Cerebellar nuclear complex (tissue), 1 donor: Measurements from ENCODE around the gene ABHD1.
A peak's percentile ranks its signal among the peaks of the same experiment; 100 is the strongest.
"Not testable (repeated sequence)": the region's sequence is repeated elsewhere in the genome, so short reads cannot be mapped to it uniquely, and the experiment has no call there.

ENCODE experiments used
- DNase-seq, 2 experiments: peaks; one replicate each; lab custom pipeline; 2025; lab: John Stamatoyannopoulos, UW

ABHD1 gene

DNA sequence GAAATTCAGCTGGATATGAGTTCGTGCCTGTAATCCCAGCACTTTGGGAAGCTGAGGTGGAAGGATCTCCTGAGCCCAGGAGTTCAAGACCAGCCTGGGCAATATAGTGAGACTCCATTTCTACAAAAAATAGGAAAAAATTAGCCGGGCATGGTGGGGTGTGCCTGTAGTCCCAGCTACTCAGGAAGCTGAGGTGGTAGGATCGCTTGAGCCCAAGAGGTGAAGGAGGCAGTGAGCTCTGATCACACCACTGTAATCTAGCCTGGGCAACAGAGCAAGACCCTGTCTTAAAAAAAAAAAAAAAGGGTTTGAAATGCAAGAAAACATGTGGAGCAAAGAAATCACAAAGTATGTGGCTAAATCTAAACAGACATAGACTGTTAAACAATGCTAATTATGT is 14.5 kb upstream of the ABHD1 start:
- DNase-seq = no peak

DNA sequence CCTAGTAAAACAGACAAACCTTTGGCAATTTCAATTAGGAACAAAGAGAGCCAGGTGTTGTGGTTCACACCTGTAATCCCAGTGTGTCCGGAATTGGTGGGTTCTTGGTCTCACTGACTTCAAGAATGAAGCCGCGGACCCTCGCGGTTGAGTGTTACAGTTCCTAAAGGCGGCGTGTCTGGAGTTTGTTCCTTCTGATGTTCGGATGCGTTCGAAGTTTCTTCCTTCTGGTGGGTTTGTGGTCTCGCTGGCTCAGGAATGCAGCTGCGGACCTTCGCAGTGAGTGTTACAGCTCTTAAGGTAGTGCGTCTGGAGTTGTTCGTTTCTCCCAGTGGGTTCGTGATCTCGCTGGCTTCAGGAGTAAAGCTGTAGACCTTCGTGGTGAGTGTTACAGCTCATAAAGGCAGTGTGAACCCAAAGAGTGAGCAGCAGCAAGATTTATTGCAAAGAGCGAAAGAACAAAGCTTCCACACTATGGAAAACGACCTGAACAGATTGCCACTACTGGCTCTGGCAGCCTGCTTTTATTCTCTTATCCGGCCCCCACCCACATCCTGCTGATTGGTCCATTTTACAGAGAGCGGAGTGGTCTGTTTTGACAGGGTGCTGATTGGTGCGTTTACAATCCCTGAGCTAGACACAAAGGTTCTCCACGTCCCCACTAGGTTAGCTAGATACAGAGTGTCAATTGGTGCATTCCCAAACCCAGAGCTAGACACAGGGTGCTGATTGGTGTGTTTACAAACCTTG is 12.8 kb upstream of the ABHD1 start:
- not testable (repeated sequence) for DNase-seq

DNA sequence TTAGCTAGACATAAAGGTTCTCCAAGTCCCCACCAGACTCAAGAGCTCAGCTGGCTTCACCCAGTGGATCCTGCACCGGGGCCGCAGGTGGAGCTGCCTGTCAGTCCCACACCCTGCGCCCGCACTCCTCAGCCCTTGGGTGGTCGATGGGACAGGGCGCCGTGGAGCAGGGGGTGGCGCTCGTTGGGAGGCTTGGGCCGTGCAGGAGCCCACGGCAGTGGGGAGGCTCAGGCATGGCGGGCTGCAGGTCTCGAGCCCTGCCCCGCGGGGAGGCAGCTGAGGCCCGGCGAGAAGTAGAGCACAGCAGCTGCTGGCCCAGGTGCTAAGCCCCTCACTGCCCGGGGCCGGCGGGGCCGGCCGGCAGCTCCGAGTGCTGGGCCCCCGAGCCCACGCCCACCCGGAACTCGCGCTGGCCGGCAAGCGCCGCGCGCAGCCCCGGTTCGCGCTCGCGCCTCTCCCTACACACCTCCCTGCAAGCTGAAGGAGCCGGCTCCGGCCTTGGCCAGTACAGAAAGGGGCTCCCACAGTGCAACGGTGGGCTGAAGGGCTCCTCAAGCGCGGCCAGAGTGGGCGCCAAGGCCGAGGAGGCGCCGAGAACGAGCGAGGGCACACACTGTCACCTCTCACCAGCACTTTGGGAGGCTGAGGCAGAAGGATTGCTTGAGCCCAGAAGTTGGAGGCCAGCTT is 12.1 kb upstream of the ABHD1 start:
- DNase-seq = not testable (repeated sequence)

DNA sequence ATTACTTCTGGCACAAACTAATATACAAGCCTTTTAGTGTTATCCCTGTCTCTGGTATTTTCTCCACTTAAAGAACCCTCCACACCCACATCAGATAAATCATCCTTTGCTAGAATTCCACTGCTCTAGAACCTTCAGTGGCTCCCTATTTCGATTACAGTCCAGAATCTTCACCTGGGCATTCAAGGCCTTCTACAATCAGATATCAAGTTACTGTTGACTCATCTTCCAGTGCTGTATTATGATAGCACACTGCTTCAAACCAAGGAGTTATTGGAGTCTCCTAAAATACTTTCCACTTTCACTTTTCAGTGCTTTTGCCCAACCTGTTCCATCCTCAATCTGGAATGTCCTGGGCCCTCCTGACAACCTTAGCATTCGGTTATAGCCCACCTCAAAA is 8.1 kb upstream of the ABHD1 start:
- no peak for DNase-seq

DNA sequence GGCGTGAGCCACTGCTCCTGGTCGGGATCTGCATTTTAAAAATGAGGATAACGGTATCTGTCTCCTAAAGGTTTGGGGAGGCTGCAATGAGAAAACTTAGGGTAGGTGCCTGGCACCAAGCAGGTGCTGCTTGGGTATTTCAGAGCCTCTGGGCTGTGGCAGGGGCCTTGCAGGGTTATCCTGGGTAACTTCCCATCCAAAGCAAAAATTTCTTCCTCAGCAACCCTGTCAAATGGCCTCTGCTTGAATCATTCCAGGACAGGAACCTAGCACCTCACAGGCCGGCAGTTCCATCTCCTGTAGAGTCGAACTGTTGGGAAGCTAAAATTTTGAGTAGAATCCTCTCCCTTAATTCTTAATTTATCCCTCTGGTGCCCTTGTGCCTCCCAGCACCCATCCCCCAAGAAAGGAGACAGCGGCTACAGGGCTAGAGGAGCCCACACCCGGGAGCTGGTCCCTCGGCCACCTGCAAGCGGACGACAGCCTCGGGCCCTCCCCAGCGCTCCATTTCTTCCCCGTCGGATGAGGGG is 5.6 kb upstream of the ABHD1 start:
- DNase-seq = no peak

DNA sequence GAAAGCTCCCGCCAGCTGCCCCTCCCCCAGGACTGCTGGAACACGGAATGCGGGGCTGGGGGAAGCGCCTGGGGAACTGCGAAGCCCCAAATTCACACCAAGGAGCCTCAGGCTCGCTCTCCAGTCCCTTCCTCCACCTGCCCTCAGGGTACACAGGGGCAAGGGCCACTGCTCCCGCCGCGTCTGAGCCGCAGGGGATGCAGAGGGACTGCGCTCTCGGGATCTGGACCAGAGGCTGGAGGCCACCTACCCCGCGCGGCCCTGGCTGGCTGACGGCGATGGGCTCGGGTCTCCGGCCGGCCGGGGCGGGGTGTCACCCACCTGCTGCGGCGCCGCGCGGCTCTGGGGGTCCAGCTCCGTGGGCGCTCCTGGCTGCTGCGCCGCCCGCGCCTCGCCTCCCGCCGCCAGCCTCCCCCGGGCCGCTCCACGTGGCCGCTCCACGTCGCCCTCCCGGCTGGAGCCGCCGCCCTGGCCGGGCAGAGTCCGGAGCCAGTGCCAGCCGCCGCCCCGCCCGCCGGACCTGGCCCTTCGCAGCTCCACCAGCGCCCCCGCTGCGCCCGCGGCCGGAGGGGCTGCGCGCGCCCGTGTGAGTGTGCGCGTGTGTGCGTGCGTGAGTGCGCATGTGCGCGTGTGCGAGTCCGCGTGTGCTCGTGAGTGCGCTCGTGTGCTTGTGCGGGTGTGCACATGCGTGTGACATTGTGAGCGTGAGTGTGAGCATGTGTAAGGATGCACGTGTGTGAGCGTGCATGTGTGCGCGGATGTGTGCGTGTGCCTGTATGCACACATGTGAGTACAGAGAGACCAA is 4.9 kb upstream of the ABHD1 start, which contains the start of gene CGREF1:
Gene CGREF1, minus strand, starts transcription at position 604 of the 805 bp plus-strand sequence. CDS start 14,762 bp downstream, outside the sequence.
- DNase-seq = no peak

DNA sequence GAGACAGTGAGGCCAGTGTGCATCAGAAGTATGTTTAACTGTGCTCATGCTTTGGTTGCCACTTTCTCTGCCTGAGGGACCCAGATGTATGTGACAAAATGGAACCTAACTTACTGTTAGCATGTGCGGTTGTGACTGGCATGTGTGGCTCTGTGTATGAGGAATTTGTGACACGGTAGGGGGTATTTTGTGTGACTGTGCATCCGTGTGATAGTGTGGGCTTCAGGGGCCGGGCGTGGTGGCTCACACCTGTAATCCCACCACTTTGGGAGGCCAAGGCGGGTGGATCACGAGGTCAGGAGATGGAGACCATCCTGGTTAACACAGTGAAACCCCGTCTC is 4.3 kb upstream of the ABHD1 start:
- DNase-seq = not testable (repeated sequence)

DNA sequence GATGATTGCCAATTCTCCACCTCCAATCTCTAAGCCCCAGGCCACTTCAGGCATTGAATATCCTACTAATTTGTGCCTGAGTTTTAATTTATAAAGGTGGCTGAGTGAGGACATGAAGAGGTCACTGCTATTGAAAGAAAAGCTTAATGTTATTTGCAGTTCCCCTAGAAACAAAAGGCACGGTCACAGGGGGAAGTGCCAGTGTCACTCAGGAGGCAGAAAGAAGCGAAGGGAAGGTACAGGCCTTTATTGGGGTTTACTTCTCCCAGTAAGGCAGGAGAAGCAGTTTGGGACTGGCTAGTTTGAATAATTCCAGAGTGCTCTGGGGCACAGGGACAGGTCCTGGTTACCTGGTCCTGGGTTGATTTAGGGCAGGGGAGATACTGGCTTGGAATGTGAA is 1.7 kb upstream of the ABHD1 start:
- no peak for DNase-seq

DNA sequence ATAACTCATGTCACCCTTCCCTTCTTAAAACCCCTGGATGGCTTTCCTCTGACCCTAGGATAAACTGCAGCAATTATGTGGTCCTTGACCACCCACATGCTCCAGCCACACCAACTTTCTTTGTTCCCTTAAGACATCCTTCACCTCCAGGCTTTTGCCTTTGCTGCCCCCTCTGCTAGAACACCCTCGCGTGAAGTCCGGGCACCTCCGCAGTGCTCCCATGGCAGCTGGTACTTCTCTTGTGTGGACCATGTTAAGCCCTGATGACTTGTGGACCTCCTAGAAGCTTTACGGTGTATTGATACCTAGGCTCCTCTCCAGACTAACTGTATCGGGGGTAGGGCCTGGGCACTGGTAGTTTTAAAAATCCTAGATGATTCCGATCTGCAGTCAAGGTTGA is 824 bp upstream of the ABHD1 start:
- DNase-seq = no peak

DNA sequence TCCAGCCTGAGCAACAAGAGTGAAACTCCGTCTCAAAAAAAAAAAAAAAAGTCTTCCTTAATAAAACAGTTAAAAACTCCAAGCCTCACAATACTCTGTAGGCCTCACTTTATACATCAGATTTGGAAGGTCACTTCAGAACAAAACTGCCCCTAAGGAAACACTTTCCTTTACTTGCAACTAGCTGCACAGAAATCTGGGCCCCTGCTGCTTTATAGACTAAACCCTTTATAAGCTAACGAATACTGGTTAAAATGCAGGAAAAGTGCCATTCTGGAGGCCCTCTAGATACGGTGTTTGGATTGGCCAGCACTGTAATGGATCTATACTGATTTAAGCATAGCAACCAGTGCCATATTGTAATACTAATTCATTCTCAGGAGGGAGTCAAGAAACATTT is 1.5 kb downstream of the ABHD1 start:
- no peak for DNase-seq

DNA sequence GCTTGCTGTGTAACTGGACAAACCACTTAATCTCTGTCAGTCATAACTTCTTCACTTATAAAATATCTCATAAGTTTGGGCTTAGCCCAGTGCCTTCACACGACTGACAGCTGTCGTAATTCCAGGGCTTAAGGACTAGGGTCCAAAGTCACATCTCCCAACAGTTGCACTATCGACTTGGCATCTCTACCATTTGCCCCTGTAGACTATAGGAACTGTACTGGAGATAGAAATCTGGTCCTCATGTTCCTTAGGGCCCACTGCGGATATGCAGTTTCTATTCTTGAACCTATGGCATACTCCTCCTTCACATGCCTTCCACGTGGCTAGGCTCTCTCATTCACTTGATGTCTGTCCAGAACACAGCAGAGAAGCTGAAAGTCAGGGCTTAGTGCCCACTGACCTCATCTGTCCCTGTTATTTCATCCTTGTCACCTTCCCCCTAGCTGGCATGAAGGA is 2.7 kb downstream of the ABHD1 start:
- DNase-seq = no peak

DNA sequence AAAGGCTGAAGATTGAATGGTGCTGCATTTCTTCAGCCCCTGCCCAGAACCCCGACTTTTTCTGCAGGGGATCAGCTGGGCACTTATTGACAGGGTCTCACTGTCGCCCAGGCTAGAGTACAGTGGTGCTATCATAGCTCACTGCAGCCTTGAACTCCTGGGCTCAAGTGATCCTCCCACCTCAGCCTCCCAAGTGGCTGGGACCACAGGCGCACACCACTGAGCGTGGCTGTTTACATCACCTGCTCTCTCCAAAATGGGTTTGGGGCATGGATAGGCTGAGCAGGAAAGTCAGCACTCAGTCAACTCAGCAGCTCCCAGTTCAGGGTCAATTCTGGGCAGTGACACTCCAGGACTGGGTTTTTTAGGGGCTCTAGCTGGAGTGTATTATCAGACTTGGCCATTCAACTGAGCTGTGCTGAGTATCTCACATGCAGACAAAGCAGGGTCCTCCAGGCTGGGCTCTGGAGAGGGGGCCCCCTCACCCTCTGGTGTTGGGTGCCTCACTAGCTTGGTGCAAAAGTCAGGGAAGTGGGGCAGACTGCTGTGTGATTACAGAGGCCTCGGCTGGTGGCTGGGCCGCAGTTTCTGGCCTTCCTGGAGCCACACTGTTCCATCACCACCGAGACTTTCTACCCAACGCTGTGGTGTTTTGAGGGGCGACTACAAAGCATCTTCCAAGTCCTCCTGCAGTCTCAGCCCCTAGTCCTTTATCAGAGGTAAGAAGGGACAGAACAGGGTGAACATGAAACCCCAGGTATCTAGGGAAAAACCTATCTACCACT is 4.5 kb downstream of the ABHD1 start:
- DNase-seq = no peak

DNA sequence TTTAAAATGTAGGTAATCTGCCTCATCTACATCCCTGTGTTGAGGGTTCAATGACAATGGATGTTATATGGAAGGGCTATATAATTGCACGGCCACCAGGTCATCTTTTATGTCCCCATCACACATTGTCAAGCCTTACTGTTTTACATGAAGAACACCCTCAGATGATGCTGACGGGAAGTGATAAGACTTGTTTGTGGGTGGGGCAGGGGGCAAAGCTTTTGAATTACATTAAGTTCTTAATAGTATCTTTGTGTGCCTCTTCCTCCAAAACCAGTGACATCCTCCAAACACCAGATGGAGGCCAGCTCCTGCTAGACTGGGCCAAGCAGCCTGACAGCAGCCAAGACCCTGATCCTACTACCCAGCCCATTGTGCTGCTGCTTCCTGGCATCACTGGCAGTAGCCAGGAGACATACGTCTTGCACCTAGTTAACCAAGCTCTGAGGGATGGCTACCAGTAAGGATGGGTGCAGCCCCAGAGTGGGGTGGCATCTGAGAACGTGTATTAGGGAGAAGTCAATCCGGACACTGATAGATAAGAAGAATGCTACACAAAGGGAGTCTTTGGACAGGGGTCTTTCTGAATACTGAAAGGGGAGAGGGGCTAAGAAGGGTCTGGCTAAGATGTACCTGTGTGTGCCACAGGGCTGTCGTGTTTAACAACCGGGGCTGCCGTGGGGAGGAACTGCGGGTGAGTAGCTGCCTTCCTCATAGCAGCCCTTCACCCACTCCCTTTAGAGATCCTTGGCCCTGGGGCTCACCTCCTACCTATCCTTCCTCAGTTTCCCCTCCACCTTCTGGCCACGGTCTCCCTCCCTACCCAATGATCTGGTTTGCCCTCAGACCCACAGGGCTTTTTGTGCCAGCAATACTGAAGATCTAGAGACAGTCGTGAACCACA is 5.3 kb downstream of the ABHD1 start:
- DNase-seq = no peak

DNA sequence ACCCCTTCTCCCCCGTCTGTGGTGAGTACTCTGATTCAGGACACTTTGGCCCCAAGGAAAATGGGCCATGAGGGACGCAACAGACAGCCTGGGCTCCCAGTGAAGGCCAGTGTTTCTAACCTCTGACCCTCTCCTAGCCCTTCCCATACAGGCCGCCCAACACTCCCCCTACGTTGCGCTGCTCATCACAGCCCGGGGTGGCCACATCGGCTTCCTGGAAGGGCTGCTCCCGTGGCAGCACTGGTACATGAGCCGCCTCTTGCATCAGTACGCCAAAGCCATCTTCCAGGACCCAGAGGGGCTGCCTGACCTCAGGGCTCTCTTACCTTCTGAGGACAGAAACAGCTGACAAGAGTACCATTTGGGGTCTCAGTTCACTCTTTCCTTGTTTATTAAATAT is 6.8 kb downstream of the ABHD1 start:
- no peak for DNase-seq

DNA sequence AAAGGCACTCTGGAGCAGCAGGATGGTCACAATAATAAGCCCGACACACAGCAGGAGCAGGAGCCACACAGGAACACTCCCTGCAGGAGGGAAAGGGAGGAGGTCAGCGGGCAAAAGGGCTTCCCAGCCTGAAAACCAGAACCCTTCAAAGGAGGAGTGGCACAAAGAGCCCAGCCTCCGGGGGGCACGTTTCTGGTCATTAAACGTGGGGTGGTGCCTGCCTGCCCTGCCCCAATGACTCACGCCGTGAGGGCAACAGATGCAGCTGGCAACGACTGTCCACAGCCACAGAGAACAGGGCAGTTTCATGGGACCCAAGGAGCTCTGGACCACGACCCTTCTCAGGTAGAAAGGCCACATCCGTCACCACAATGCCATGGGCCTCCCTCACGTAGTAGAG is 7.8 kb downstream of the ABHD1 start:
- DNase-seq = no peak

DNA sequence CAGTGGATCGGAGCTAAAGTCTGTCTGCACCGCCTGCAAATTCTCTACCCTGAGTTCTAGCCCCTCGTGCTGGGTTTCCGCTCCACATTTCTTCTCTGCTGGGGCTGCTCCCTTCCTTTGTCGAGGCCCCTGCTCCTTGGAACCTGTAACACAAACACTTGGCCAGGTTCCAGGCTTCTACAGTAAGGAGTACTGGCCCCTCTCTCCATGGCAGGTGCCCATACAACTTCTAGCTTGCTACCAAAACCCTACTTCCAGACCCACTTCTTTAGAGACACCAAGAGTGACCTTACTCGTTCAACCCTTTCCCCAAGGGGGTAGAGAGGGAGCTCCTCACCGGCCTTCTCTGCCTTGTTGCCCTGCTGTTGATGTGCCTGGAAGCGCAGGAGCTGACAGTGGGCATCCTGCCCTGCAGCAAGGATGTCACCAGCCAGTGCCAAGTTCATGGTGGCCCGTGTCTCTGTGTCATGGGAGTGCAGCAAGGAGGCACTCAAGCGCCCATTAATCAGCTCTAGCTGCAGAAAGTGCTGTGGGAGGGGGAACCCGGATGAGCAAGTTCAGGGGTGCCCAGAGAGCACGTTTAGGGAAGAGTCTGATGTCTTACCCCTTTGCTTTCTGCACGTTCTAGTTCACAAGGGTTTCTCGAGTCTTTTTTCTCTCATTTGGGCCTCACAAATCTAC is 9.7 kb downstream of the ABHD1 start:
- no peak for DNase-seq

DNA sequence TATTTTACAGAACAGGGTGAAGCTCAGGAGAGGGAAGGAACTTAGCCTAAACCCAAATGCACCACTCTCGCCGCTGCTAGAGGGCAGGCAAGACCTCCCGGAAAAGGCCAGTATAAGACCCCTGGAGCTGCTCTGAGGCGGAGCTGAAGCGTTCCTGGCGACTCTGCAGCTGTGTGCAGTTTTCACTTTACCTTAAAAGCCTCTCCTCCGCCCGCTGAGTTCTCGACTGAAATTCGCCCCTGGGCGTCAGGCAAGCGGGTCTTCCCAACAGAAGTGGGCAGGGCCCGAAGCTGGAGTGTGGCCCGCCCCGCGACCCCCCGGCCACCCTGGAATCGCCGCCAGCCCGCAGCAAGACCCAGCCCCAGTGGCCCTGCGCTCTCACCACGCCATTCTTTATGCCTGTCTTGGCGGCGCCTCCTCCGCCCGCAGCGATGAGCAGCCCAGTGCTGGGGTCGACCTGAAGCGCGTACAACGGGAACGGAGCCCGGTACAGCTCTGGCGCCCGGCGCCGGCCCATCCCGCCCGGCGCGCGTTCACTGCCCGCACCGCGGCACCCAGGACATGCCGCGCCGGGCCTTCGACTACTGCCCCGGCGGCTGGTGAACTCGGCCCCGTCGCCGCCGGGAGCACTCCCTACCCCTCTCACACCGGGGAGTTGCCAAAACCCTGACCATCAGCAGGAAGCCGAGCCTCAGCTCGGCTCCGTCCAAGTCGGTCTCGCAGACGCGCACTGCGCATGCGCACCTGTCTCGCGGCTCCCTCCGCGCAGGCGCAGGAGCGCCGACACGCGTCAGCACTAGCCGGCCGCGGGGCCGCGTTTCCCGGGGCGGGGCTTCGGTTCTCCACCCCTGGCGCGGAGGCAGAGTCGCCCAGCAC is 10.5 kb downstream of the ABHD1 start, which contains the start of gene PREB:
Gene PREB, minus strand, starts transcription at position 732 of the 876 bp plus-strand sequence. Its CDS starts 215 bp downstream, at position 517.
- peak; percentile 53 to 88 for DNase-seq

DNA sequence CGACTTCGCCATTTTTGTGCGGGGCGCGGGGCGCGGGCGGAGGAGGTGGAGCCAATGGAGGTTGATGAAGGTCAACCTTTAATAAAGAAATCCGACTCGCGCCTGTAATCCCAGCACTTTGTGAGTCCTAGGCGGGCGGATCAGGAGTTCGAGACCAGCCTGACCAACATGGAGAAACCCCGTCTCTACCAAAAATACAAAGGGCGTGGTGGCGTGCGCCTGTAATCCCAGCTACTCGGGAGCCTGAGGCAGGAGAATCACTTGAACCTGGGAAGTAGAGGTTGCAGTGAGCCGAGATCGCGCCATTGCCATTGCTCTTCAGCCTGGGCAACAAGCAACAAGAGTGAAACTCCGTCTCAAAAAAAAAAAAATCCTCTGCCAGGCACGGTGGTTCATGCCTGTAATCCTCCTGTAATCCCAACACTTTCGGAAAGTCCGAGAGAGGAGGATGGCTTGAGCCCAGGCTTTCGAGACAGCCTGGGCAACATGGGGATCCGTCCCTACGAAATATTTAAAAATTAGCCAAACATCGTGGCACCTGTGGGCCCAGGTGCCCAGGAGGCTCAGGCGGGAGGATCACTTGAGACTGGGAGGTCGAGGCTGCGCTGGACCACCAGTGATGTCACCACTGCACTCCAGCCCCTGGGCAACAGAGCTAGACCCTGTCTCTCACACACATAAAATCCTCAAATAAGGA is 11.3 kb downstream of the ABHD1 start:
- no peak for DNase-seq
